GM23248 (cell line): ENCODE results near the gene FSTL4.

Experiments
- EZH2 ChIP-seq: fragments of 200-600 bp; sonication (generic); IDR thresholded peaks from 2 replicates; pipeline ENCODE4 v1.6.1; 2018; ENCODE audit warnings: antibody characterized with exemption, mild to moderate bottlenecking; ENCODE audit not compliant: insufficient read depth, poor library complexity, severe bottlenecking
- EZH2phosphoT487 ChIP-seq: fragments of 200-600 bp; sonication (generic); IDR thresholded peaks from 2 replicates; pipeline ENCODE4 v1.6.1; 2018; ENCODE audit warnings: antibody characterized with exemption, moderate library complexity, mild to moderate bottlenecking, low read depth; ENCODE audit not compliant: insufficient read depth

GRCh38 chr5:133470841-133471240 is 141.5 kb downstream of the FSTL4 start:
- no peak for TF ChIP-seq EZH2
- TF ChIP-seq EZH2phosphoT487: no peak
